GM12878 (cell line): Measurements from ENCODE around the gene SIDT2. TPM values are rescaled to one million over a fixed set of nuclear protein-coding genes. Genes with fewer than 3 reads are reported as not detected.

Source experiments
- BHLHE40 ChIP-seq, 2 experiments: fragments of 450-650 bp in 1 of 2; IDR thresholded peaks; 2 replicates each; pipeline ENCODE4 v1.6.1; 2011 to 2017; ENCODE audit warnings: low read depth in 2 of 2, borderline replicate concordance in 1 of 2, improper control_type of control experiment in 1 of 2, low read length in 1 of 2, mild to moderate bottlenecking in 1 of 2
- BRCA1 ChIP-seq: IDR thresholded peaks from 2 replicates; pipeline ENCODE4 v1.6.1; 2011; ENCODE audit warnings: low read depth, low read length, improper control_type of control experiment
- HDGF ChIP-seq: fragments of 450-650 bp; IDR thresholded peaks from 2 replicates; pipeline ENCODE4 v1.6.1; 2016; ENCODE audit warnings: antibody characterized with exemption
- KAT2A ChIP-seq: conservative IDR thresholded peaks from 2 replicates; pipeline ENCODE4 v1.6.1; 2011; ENCODE audit warnings: low read depth, low read length; ENCODE audit not compliant: control insufficient read depth
- KDM1A ChIP-seq: fragments of 200-600 bp; sonication (generic); IDR thresholded peaks from 2 replicates; pipeline ENCODE4 v1.6.1; 2016; ENCODE audit warnings: borderline replicate concordance
- LARP7 ChIP-seq: fragments of 450-650 bp; IDR thresholded peaks from 2 replicates; pipeline ENCODE4 v1.6.1; 2017; ENCODE audit warnings: mild to moderate bottlenecking
- MTA3 ChIP-seq: IDR thresholded peaks from 2 replicates; pipeline ENCODE4 v1.6.1; 2012; ENCODE audit warnings: low read length, inconsistent platforms, borderline replicate concordance
- MXI1 ChIP-seq: fragments of 150-350 bp; IDR thresholded peaks from 2 replicates; pipeline ENCODE4 v1.6.1; 2011; ENCODE audit warnings: low read depth, mild to moderate bottlenecking, inconsistent platforms, low read length, improper control_type of control experiment
- PAX5 ChIP-seq: IDR thresholded peaks from 2 replicates; pipeline ENCODE4 v1.6.1; 2011; ENCODE audit warnings: low read depth, low read length, borderline replicate concordance
- POLR2AphosphoS2 ChIP-seq: IDR thresholded peaks from 2 replicates; pipeline ENCODE4 v1.6.1; 2011; ENCODE audit warnings: low read depth, mild to moderate bottlenecking, low read length, improper control_type of control experiment, moderate library complexity
- RBBP5 ChIP-seq: fragments of 200-600 bp; sonication (generic); conservative IDR thresholded peaks from 2 replicates; pipeline ENCODE4 v1.6.1; 2016
- RUNX3 ChIP-seq: IDR thresholded peaks from 2 replicates; pipeline ENCODE4 v1.6.1; 2012; ENCODE audit warnings: low read length, inconsistent platforms
- SMAD5 ChIP-seq: IDR thresholded peaks from 2 replicates; pipeline ENCODE4 v1.6.1; 2016; ENCODE audit warnings: antibody characterized with exemption, low read depth
- TCF7 ChIP-seq: IDR thresholded peaks from 2 replicates; pipeline ENCODE4 v1.6.1; 2014; ENCODE audit warnings: antibody characterized with exemption, borderline replicate concordance
- ZZZ3 ChIP-seq: IDR thresholded peaks from 2 replicates; pipeline ENCODE4 v1.6.1; 2011; ENCODE audit warnings: low read depth; ENCODE audit not compliant: control insufficient read depth, insufficient read length
- polyA plus RNA-seq, 11 experiments: library from polyadenylated mRNA; depleted of rRNA in 4 of 11; unstranded in 6 of 11; stranded (reverse) in 5 of 11; fragments of >200 nt; fragmentation: Nextera tagmentation in 4 of 11; fragmentation: Illumina TruSeq in 1 of 11; extraction: Ambion mirVana in 4 of 11; extraction: Trizol in 1 of 11; gene quantifications; 1 replicate in 1 of 11; 2 replicates in 10 of 11; pipeline versions ENCODE4 v1.2.1 to v1.2.3, GENCODE V29; 2011 to 2016; ENCODE audit warnings: inconsistent platforms in 2 of 11, missing spikeins in 2 of 11, low read depth in 1 of 11
- total RNA-seq, 4 experiments: library from RNA; depleted of rRNA in 3 of 4; stranded (reverse); fragments of >200 nt in 3 of 4; fragmentation: Illumina TruSeq in 1 of 4; extraction: Trizol in 1 of 4; gene quantifications; 2 replicates each; pipeline versions ENCODE4 v1.2.1 to v1.2.3, GENCODE V29; 2013 to 2021
- TF ChIP-seq, protein P1 (sequence below): IDR thresholded peaks from 2 replicates; pipeline ENCODE4 v1.6.1; 2012; ENCODE audit warnings: improper control_type of control experiment, low read depth, low read length; ENCODE audit not compliant: insufficient replicate concordance
- TF ChIP-seq, protein P2 (sequence below): fragments of 450-650 bp; IDR thresholded peaks from 2 replicates; pipeline ENCODE4 v1.6.1; 2017; ENCODE audit warnings: borderline replicate concordance
- TF ChIP-seq, protein P3 (sequence below): IDR thresholded peaks from 2 replicates; pipeline ENCODE4 v1.6.1; 2012; ENCODE audit warnings: low read length, inconsistent platforms
- TF ChIP-seq, protein P4 (sequence below): IDR thresholded peaks from 2 replicates; pipeline ENCODE4 v1.6.1; 2011; ENCODE audit warnings: low read depth, low read length, improper control_type of control experiment, borderline replicate concordance
- TF ChIP-seq, protein P5 (sequence below): IDR thresholded peaks from 2 replicates; pipeline ENCODE4 v1.6.1; 2012; ENCODE audit warnings: low read depth, low read length, improper control_type of control experiment

Gene SIDT2
- total and polyA plus RNA-seq, 10 of the 15 experiments (the other 5 are each of a cell fraction or from before 2014, with no cell fraction given) = 4.9 to 23.9 (median 10.3) TPM

DNA sequence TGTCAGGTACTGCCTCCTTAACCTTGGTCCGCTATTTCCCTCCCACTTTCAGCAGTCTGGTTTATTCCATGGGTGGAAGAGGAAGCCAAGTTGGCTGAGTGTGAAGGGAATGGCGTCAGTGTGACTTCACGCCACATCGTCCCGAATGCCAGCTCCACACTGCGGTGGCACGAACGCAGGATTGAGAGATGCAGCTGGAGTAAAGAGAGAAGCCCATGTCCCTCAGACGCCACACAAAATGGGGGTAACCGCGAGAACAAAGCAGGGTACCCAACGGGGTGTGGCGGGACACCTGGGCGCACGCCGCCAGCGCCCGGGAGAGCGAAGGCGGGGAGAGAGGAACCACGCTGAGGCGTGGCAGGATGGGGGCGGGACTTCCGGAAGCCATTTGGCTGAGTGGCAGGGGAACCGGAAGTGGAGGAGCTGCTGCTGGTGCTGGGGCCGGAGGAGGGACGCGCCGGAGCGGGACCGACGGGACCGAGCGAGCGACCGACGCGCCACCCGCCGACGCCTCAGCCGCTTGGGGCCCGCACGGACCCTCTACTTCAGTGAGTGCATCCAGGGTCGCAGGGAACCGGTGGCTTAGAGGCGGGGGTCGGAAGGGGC lies 34.6 kb upstream of the SIDT2 start, which contains the start of gene PAFAH1B2 (continued):
- TF ChIP-seq RBBP5 (no peak), BHLHE40 (IDR thresholded peaks at IDR 0.05; ENCODE audit: borderline replicate concordance in 1 of 2, low read depth in 2 of 2, low read length in 1 of 2) (peak in 1 of 2 experiments; percentile 68; a peak in 3 of 4 replicates), POLR2AphosphoS2 (no peak), PAX5 (peak; percentile 86; the same call in 1 of the 2 replicates), LARP7 (no peak), TCF7 (no peak), BRCA1 (no peak), RUNX3 (peak; percentile 64), ZZZ3 (no peak), MXI1 (peak; percentile 85; the same call in 1 of the 2 replicates), HDGF (peak; percentile 77; the same call in 1 of the 2 replicates), MTA3 (no peak), KDM1A (no peak), KAT2A (no peak), SMAD5 (peak; percentile 88)
- TF ChIP-seq, protein P1, sequence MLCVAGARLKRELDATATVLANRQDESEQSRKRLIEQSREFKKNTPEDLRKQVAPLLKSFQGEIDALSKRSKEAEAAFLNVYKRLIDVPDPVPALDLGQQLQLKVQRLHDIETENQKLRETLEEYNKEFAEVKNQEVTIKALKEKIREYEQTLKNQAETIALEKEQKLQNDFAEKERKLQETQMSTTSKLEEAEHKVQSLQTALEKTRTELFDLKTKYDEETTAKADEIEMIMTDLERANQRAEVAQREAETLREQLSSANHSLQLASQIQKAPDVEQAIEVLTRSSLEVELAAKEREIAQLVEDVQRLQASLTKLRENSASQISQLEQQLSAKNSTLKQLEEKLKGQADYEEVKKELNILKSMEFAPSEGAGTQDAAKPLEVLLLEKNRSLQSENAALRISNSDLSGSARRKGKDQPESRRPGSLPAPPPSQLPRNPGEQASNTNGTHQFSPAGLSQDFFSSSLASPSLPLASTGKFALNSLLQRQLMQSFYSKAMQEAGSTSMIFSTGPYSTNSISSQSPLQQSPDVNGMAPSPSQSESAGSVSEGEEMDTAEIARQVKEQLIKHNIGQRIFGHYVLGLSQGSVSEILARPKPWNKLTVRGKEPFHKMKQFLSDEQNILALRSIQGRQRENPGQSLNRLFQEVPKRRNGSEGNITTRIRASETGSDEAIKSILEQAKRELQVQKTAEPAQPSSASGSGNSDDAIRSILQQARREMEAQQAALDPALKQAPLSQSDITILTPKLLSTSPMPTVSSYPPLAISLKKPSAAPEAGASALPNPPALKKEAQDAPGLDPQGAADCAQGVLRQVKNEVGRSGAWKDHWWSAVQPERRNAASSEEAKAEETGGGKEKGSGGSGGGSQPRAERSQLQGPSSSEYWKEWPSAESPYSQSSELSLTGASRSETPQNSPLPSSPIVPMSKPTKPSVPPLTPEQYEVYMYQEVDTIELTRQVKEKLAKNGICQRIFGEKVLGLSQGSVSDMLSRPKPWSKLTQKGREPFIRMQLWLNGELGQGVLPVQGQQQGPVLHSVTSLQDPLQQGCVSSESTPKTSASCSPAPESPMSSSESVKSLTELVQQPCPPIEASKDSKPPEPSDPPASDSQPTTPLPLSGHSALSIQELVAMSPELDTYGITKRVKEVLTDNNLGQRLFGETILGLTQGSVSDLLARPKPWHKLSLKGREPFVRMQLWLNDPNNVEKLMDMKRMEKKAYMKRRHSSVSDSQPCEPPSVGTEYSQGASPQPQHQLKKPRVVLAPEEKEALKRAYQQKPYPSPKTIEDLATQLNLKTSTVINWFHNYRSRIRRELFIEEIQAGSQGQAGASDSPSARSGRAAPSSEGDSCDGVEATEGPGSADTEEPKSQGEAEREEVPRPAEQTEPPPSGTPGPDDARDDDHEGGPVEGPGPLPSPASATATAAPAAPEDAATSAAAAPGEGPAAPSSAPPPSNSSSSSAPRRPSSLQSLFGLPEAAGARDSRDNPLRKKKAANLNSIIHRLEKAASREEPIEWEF = no peak
- TF ChIP-seq, protein P2, sequence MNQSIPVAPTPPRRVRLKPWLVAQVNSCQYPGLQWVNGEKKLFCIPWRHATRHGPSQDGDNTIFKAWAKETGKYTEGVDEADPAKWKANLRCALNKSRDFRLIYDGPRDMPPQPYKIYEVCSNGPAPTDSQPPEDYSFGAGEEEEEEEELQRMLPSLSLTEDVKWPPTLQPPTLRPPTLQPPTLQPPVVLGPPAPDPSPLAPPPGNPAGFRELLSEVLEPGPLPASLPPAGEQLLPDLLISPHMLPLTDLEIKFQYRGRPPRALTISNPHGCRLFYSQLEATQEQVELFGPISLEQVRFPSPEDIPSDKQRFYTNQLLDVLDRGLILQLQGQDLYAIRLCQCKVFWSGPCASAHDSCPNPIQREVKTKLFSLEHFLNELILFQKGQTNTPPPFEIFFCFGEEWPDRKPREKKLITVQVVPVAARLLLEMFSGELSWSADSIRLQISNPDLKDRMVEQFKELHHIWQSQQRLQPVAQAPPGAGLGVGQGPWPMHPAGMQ = no peak
- TF ChIP-seq, protein P3, sequence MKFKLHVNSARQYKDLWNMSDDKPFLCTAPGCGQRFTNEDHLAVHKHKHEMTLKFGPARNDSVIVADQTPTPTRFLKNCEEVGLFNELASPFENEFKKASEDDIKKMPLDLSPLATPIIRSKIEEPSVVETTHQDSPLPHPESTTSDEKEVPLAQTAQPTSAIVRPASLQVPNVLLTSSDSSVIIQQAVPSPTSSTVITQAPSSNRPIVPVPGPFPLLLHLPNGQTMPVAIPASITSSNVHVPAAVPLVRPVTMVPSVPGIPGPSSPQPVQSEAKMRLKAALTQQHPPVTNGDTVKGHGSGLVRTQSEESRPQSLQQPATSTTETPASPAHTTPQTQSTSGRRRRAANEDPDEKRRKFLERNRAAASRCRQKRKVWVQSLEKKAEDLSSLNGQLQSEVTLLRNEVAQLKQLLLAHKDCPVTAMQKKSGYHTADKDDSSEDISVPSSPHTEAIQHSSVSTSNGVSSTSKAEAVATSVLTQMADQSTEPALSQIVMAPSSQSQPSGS = no peak
- TF ChIP-seq, protein P4, sequence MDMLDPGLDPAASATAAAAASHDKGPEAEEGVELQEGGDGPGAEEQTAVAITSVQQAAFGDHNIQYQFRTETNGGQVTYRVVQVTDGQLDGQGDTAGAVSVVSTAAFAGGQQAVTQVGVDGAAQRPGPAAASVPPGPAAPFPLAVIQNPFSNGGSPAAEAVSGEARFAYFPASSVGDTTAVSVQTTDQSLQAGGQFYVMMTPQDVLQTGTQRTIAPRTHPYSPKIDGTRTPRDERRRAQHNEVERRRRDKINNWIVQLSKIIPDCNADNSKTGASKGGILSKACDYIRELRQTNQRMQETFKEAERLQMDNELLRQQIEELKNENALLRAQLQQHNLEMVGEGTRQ = no peak
- TF ChIP-seq, protein P5, sequence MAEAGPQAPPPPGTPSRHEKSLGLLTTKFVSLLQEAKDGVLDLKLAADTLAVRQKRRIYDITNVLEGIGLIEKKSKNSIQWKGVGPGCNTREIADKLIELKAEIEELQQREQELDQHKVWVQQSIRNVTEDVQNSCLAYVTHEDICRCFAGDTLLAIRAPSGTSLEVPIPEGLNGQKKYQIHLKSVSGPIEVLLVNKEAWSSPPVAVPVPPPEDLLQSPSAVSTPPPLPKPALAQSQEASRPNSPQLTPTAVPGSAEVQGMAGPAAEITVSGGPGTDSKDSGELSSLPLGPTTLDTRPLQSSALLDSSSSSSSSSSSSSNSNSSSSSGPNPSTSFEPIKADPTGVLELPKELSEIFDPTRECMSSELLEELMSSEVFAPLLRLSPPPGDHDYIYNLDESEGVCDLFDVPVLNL = no peak
